H1 (cell line): Measurements from ENCODE around the gene BTBD3. TPM values are rescaled to one million over a fixed set of nuclear protein-coding genes. Genes with fewer than 3 reads are reported as not detected.

ENCODE experiments used
- CTCF ChIA-PET: fragments of 300-600 bp; sonication (Branson Sonifier 250); formaldehyde crosslinking; loops from one replicate; lab custom pipeline; 2021; ENCODE audit not compliant: partially characterized antibody; lab: Charles Lee
- POLR2A ChIA-PET: fragments of 300-600 bp; sonication (Branson Sonifier 250); formaldehyde crosslinking; loops from one replicate; lab custom pipeline; 2021; ENCODE audit warnings: inconsistent platforms; ENCODE audit not compliant: partially characterized antibody; lab: Charles Lee
- DNase-seq, 2 experiments: peaks; one replicate each; pipeline versions ENCODE4 v3.0.0 to v3.0.0-alpha.2; 2010 to 2022; ENCODE audit warnings: low spot score in 2 of 2, low read depth in 1 of 2, mixed read lengths in 1 of 2
- FAIRE-seq: peaks from 2 replicates; lab custom pipeline; 2011; peaks lifted over from hg19 to GRCh38; lab: Jason Lieb, UNC
- H2AFZ ChIP-seq: 2 replicates; pipeline ENCODE4 v1.8.1; 2012; ENCODE audit warnings: low read length, inconsistent platforms
- H2AK5ac ChIP-seq: 2 replicates; pipeline ENCODE4 v1.6.1; 2013; ENCODE audit warnings: low read depth, low read length
- H2BK120ac ChIP-seq: replicated peaks from 2 replicates; pipeline ENCODE3; 2013; ENCODE audit warnings: low read depth, low read length, inconsistent platforms
- H2BK12ac ChIP-seq: 2 replicates; pipeline ENCODE4 v1.6.1; 2013; ENCODE audit warnings: low read depth, low read length
- H2BK15ac ChIP-seq: 2 replicates; pipeline ENCODE4 v1.6.1; 2013; ENCODE audit warnings: low read length
- H2BK20ac ChIP-seq: 2 replicates; pipeline ENCODE4 v1.6.1; 2013; ENCODE audit warnings: low read length
- H2BK5ac ChIP-seq: 2 replicates; pipeline ENCODE4 v1.6.1; 2013; ENCODE audit warnings: low read depth, low read length
- H3K14ac ChIP-seq: 2 replicates; pipeline ENCODE4 v1.6.1; 2013; ENCODE audit warnings: inconsistent platforms; ENCODE audit not compliant: insufficient read length
- H3K18ac ChIP-seq: 2 replicates; pipeline ENCODE4 v1.6.1; 2013; ENCODE audit warnings: low read length; ENCODE audit errors: extremely low read depth
- H3K23ac ChIP-seq: 2 replicates; pipeline ENCODE4 v1.6.1; 2013; ENCODE audit warnings: inconsistent platforms; ENCODE audit not compliant: insufficient read length
- H3K23me2 ChIP-seq: 2 replicates; pipeline ENCODE4 v1.6.1; 2013; ENCODE audit warnings: low read depth, low read length
- H3K27ac ChIP-seq: 2 replicates; pipeline ENCODE4 v1.6.1; 2011; ENCODE audit warnings: low read depth, low read length, inconsistent platforms
- H3K27me3 ChIP-seq, 4 experiments: replicated peaks in 1 of 4; 1 replicate in 1 of 4; 2 replicates in 3 of 4; pipeline versions ENCODE4 v1.6.1 to v1.8.1; 2011 to 2013; ENCODE audit warnings: low read length in 3 of 4, mild to moderate bottlenecking in 3 of 4, inconsistent platforms in 2 of 4, mixed read lengths in 2 of 4, moderate library complexity in 1 of 4; ENCODE audit not compliant: control insufficient read depth in 3 of 4, insufficient read depth in 3 of 4; ENCODE audit errors: extremely low read depth in 1 of 4
- H3K36me3 ChIP-seq, 4 experiments: 2 replicates each; pipeline versions ENCODE4 v1.6.1 to v1.8.1; 2011 to 2013; ENCODE audit warnings: mild to moderate bottlenecking in 4 of 4, low read length in 3 of 4, moderate library complexity in 2 of 4, control low read depth in 1 of 4, inconsistent platforms in 1 of 4; ENCODE audit not compliant: insufficient read depth in 4 of 4, control insufficient read depth in 2 of 4
- H3K4ac ChIP-seq: replicated peaks from 2 replicates; pipeline ENCODE3; 2013; ENCODE audit warnings: low read length, low read depth, mixed read lengths, inconsistent platforms; ENCODE audit not compliant: insufficient read length
- H3K4me1 ChIP-seq, 4 experiments: replicated peaks in 1 of 4; 1 replicate in 1 of 4; 2 replicates in 3 of 4; pipeline versions ENCODE4 v1.6.1 to v1.8.1; 2011 to 2013; ENCODE audit warnings: low read length in 3 of 4, inconsistent platforms in 2 of 4, mixed read lengths in 1 of 4; ENCODE audit not compliant: insufficient read depth in 4 of 4, control insufficient read depth in 3 of 4
- H3K4me2 ChIP-seq, 2 experiments: 2 replicates each; pipeline versions ENCODE4 v1.6.1 to v1.8.1; 2011 to 2013; ENCODE audit warnings: low read depth in 2 of 2, low read length in 2 of 2, control low read depth in 1 of 2, inconsistent platforms in 1 of 2, mild to moderate bottlenecking in 1 of 2; ENCODE audit not compliant: insufficient read depth in 1 of 2
- H3K4me3 ChIP-seq, 4 experiments: fragments of 200-600, 300-600 bp in 1 of 4; sonication (generic), shearing (Covaris generic), sonication (Bioruptor Twin) in 1 of 4; 2 replicates each; pipeline versions ENCODE4 v1.5.1 to v1.8.1; 2011 to 2016; ENCODE audit warnings: low read length in 4 of 4, low read depth in 3 of 4, control low read depth in 2 of 4, inconsistent platforms in 2 of 4, mild to moderate bottlenecking in 2 of 4, mixed read lengths in 1 of 4, moderate library complexity in 1 of 4; ENCODE audit not compliant: insufficient read depth in 2 of 4; ENCODE audit errors: extremely low read depth in 1 of 4
- H3K56ac ChIP-seq: replicated peaks from 2 replicates; pipeline ENCODE3; 2013; ENCODE audit warnings: low read depth, mild to moderate bottlenecking, mixed read lengths, low read length, inconsistent platforms; ENCODE audit not compliant: insufficient read length
- H3K79me1 ChIP-seq: 2 replicates; pipeline ENCODE4 v1.6.1; 2013; ENCODE audit warnings: low read depth, low read length, control low read depth
- H3K79me2 ChIP-seq, 2 experiments: 2 replicates each; pipeline versions ENCODE4 v1.6.1 to v1.8.1; 2012 to 2013; ENCODE audit warnings: low read length in 2 of 2, mild to moderate bottlenecking in 2 of 2, inconsistent platforms in 1 of 2; ENCODE audit not compliant: insufficient read depth in 2 of 2, control insufficient read depth in 1 of 2
- H3K9ac ChIP-seq, 4 experiments: replicated peaks in 1 of 4; 1 replicate in 1 of 4; 2 replicates in 3 of 4; pipeline versions ENCODE4 v1.6.1 to v1.8.1; 2011 to 2013; ENCODE audit warnings: low read depth in 3 of 4, low read length in 3 of 4, control low read depth in 2 of 4, mild to moderate bottlenecking in 2 of 4, moderate library complexity in 2 of 4, inconsistent platforms in 1 of 4; ENCODE audit errors: extremely low read depth in 1 of 4
- H3K9me3 ChIP-seq, 2 experiments: 2 replicates each; pipeline versions ENCODE4 v1.6.1 to v1.8.1; 2012 to 2013; ENCODE audit warnings: mild to moderate bottlenecking in 2 of 2, moderate library complexity in 2 of 2, control low read depth in 1 of 2, inconsistent platforms in 1 of 2, low read depth in 1 of 2, low read length in 1 of 2, mixed read lengths in 1 of 2; ENCODE audit not compliant: insufficient read depth in 2 of 2
- H4K20me1 ChIP-seq, 2 experiments: replicated peaks in 1 of 2; 2 replicates each; pipeline versions ENCODE3 to v1.8.1; 2011 to 2013; ENCODE audit warnings: inconsistent platforms in 2 of 2, low read length in 2 of 2, mild to moderate bottlenecking in 1 of 2; ENCODE audit not compliant: insufficient read depth in 2 of 2, control insufficient read depth in 1 of 2
- H4K5ac ChIP-seq: 2 replicates; pipeline ENCODE4 v1.6.1; 2013; ENCODE audit warnings: low read length, low read depth, mixed read lengths, inconsistent platforms; ENCODE audit not compliant: insufficient read length
- H4K8ac ChIP-seq: 2 replicates; pipeline ENCODE4 v1.8.0; 2013; ENCODE audit warnings: mild to moderate bottlenecking, moderate library complexity, low read length, inconsistent platforms; ENCODE audit not compliant: insufficient read depth; ENCODE audit errors: extremely low read depth
- H4K91ac ChIP-seq: replicated peaks from 2 replicates; pipeline ENCODE3; 2013; ENCODE audit warnings: low read length, mixed read lengths, inconsistent platforms; ENCODE audit not compliant: insufficient read length
- BRCA1 ChIP-seq: IDR thresholded peaks from 2 replicates; pipeline ENCODE4 v1.6.1; 2012; ENCODE audit warnings: low read depth, low read length, improper control_type of control experiment
- CBX8 ChIP-seq: fragments of 300-800, 300-1000 bp; sonication (generic); IDR thresholded peaks from 2 replicates; pipeline ENCODE4 v1.7.1; 2016; ENCODE audit warnings: low read depth, low read length, borderline replicate concordance
- CHD1 ChIP-seq: IDR thresholded peaks from 2 replicates; pipeline ENCODE4 v1.6.1; 2012; ENCODE audit warnings: low read depth, low read length, improper control_type of control experiment
- CREB1 ChIP-seq: IDR thresholded peaks from 2 replicates; pipeline ENCODE4 v1.6.1; 2012; ENCODE audit warnings: inconsistent platforms
- EP300 ChIP-seq, 2 experiments: IDR thresholded peaks; 1 replicate in 1 of 2; 2 replicates in 1 of 2; pipeline ENCODE4 v1.6.1; 2011 to 2012; ENCODE audit warnings: low read depth in 2 of 2, low read length in 2 of 2, mild to moderate bottlenecking in 2 of 2, borderline replicate concordance in 1 of 2, inconsistent platforms in 1 of 2, moderate library complexity in 1 of 2
- FOSL1 ChIP-seq: IDR thresholded peaks from 2 replicates; pipeline ENCODE4 v1.6.1; 2011; ENCODE audit warnings: mild to moderate bottlenecking, low read depth, low read length, moderate library complexity; ENCODE audit not compliant: insufficient read depth
- GTF2F1 ChIP-seq: IDR thresholded peaks from 2 replicates; pipeline ENCODE4 v1.6.1; 2012; ENCODE audit warnings: low read depth, low read length, improper control_type of control experiment, borderline replicate concordance
- JUN ChIP-seq: IDR thresholded peaks from 2 replicates; pipeline ENCODE4 v1.6.1; 2011; ENCODE audit warnings: low read depth, mild to moderate bottlenecking, improper control_type of control experiment, low read length
- KDM4A ChIP-seq: IDR thresholded peaks from one replicate; pipeline ENCODE4 v1.7.1; 2012; ENCODE audit warnings: low read depth, mild to moderate bottlenecking, moderate library complexity, low read length, inconsistent platforms; ENCODE audit not compliant: severe bottlenecking
- KDM5A ChIP-seq: fragments of 200-600 bp; IDR thresholded peaks from 2 replicates; pipeline ENCODE4 v1.7.1; 2012; ENCODE audit warnings: mild to moderate bottlenecking, low read length, inconsistent platforms, mixed read lengths
- POLR2A ChIP-seq, 2 experiments: IDR thresholded peaks; 1 replicate in 1 of 2; 2 replicates in 1 of 2; pipeline ENCODE4 v1.6.1; 2011; ENCODE audit warnings: low read depth in 2 of 2, low read length in 2 of 2, mild to moderate bottlenecking in 2 of 2; ENCODE audit errors: control extremely low read depth in 1 of 2
- SIN3A ChIP-seq, 2 experiments: IDR thresholded peaks in 1 of 2; conservative IDR thresholded peaks in 1 of 2; 2 replicates each; pipeline ENCODE4 v1.6.1; 2011 to 2012; ENCODE audit warnings: low read length in 2 of 2, improper control_type of control experiment in 1 of 2, low read depth in 1 of 2, mild to moderate bottlenecking in 1 of 2
- WGBS, 2 experiments: shearing (Covaris generic) in 1 of 2; methylation state at CpG; one replicate each; pipeline versions ENCODE4 v1.1.6 to v1.1.7; 2013 to 2015; ENCODE audit warnings: low lambda C conversion rate in 2 of 2, mixed read lengths in 2 of 2, inconsistent platforms in 1 of 2, low coverage in 1 of 2, missing lambda C conversion rate in 1 of 2; ENCODE audit not compliant: insufficient replicate concordance in 2 of 2, insufficient coverage in 1 of 2, insufficient read length in 1 of 2; ENCODE audit errors: extremely low coverage in 1 of 2, missing lambda C conversion rate in 1 of 2; 5-methylcytosine and 5-hydroxymethylcytosine counted together
- polyA plus RNA-seq, 7 experiments: library from polyadenylated mRNA; depleted of rRNA in 3 of 7; stranded (reverse) in 5 of 7; unstranded in 2 of 7; fragments of >200 nt in 5 of 7; fragments of 200-250 nt in 2 of 7; gene quantifications; 1 replicate in 5 of 7; 2 replicates in 1 of 7; 4 replicates in 1 of 7; pipeline versions ENCODE4 v1.2.1 to v1.2.3, GENCODE V29; 2011 to 2013; ENCODE audit warnings: missing spikeins in 2 of 7, mixed read lengths in 2 of 7
- total RNA-seq: library from RNA; stranded (reverse); fragmentation: NEBNext Ultra II Directional; extraction: Animal tissue kit (Norgen Biotek cat#: 25700); gene quantifications from 2 replicates; pipeline ENCODE4 v1.2.1, GENCODE V29; 2021

Gene BTBD3
- total and polyA plus RNA-seq, 2 of the 8 experiments (the other 6 are each of a cell fraction or from before 2014, with no cell fraction given), result 36.7 to 45.5 TPM

GRCh38 chr20:11901127-11901526, 16.6 kb upstream of the BTBD3 start:
- no peak for FAIRE-seq

More at GRCh38 chr20:11901127-11901526, 16.6 kb upstream of the BTBD3 start:
- no peak overlapping the region for H3K4me2 ChIP-seq
- H3K4me3 ChIP-seq, result no peak overlapping the region
- no peak overlapping the region for H4K5ac ChIP-seq
- H4K91ac ChIP-seq, result no peak overlapping the region
- H3K9ac ChIP-seq, result no peak overlapping the region
- no peak overlapping the region for H3K23ac ChIP-seq
- H4K8ac ChIP-seq, result no peak overlapping the region
- no peaks in the 10 kb centered on the region for H3K23me2 ChIP-seq
- peaks cover 6 to 100% of the 10 kb centered on the region in 2 experiments; a peak in 3 of 4 replicates for H3K79me2 ChIP-seq
- H4K20me1 ChIP-seq, result peaks cover 0 to 2% of the 10 kb centered on the region in 2 experiments
- no peaks in the 10 kb centered on the region for H3K27me3 ChIP-seq
- CTCF ChIA-PET, result interaction anchor here (0.6 to 2.1 kb wide), 2 partner anchors 10 to 36 kb away, joined by 3 to 7 read pairs; no protein-coding TSS in a partner anchor
- no peak for DNase-seq
- no peak overlapping the region for H2BK5ac ChIP-seq
- no peak overlapping the region for H2BK15ac ChIP-seq
- TF ChIP-seq CREB1 (no peak), GTF2F1 (no peak), BRCA1 (no peak), KDM4A (no peak), SIN3A (conservative IDR thresholded peaks at IDR 0.05 in 1 of 2, IDR thresholded peaks at IDR 0.05 in 1 of 2; ENCODE audit: low read depth in 1 of 2, low read length in 2 of 2) (no peak), KDM5A (no peak), CBX8 (no peak), JUN (no peak), POLR2A (IDR thresholded peaks at IDR 0.05; ENCODE audit: control extremely low read depth in 1 of 2, low read depth in 2 of 2, low read length in 2 of 2) (no peak), CHD1 (no peak), FOSL1 (no peak), EP300 (IDR thresholded peaks at IDR 0.05; ENCODE audit: borderline replicate concordance in 1 of 2, low read depth in 2 of 2, low read length in 2 of 2) (no peak)
- H2BK120ac ChIP-seq, result no peak overlapping the region
- no peaks in the 10 kb centered on the region; a peak in 1 of 8 replicates for H3K36me3 ChIP-seq
- no peaks in the 10 kb centered on the region for H3K9me3 ChIP-seq
- WGBS, 2 experiments, result 83% methylated on average over 3 of the region's 3 CpGs; no CpG with 5 or more reads in 1 of the 2 experiments
- H3K4me1 ChIP-seq, result peaks cover 0 to 3% (median under 1%) of the 10 kb centered on the region in 4 experiments; a peak in 2 of 7 replicates
- H2AK5ac ChIP-seq, result no peak overlapping the region
- H3K4ac ChIP-seq, result no peak overlapping the region
- H3K79me1 ChIP-seq, result peaks cover 4% of the 10 kb centered on the region; the same call in 1 of the 2 replicates
- no peak overlapping the region for H3K18ac ChIP-seq
- no peak overlapping the region for H3K14ac ChIP-seq
- H2BK20ac ChIP-seq, result no peak overlapping the region
- H2BK12ac ChIP-seq, result no peak overlapping the region
- H3K27ac ChIP-seq, result no peak overlapping the region
- POLR2A ChIA-PET, result no interaction called here
- H2AFZ ChIP-seq, result no peak overlapping the region
- no peak overlapping the region for H3K56ac ChIP-seq
